HEK293 (cell line): Measurements from ENCODE around the gene GLRA2.

ENCODE experiments used
- CTCF ChIA-PET: fragments of 350-600 bp; formaldehyde crosslinking; extraction: SDS; loops from one replicate; lab custom pipeline; 2021; ENCODE audit warnings: antibody characterized with exemption; lab: Yijun Ruan, JAX
- POLR2A ChIA-PET: fragments of 300-600 bp; formaldehyde crosslinking; extraction: SDS; loops from one replicate; lab custom pipeline; 2020; ENCODE audit warnings: antibody characterized with exemption, inconsistent platforms; lab: Yijun Ruan, JAX
- H3K27ac ChIP-seq: fragments of 200-500 bp; sonication (Bioruptor generic); 2 replicates; pipeline ENCODE4 v1.5.1; 2014; ENCODE audit warnings: low read depth, low read length, control low read depth, inconsistent platforms; ENCODE audit errors: extremely low read depth
- H3K36me3 ChIP-seq, 2 experiments: fragments of 200-500 bp in 1 of 2; sonication (Bioruptor generic) in 1 of 2; 1 replicate in 1 of 2; 2 replicates in 1 of 2; pipeline ENCODE4 v1.5.1; 2014 to 2017; ENCODE audit warnings: inconsistent platforms in 2 of 2, low read length in 2 of 2; ENCODE audit not compliant: control insufficient read depth in 2 of 2, insufficient read depth in 1 of 2
- H3K4me1 ChIP-seq: fragments of 200-500 bp; sonication (Bioruptor generic); 2 replicates; pipeline ENCODE4 v1.5.1; 2014; ENCODE audit warnings: mild to moderate bottlenecking, low read length, inconsistent platforms; ENCODE audit not compliant: control insufficient read depth, insufficient read depth
- H3K4me3 ChIP-seq: 2 replicates; pipeline ENCODE4 v1.5.1; 2011; ENCODE audit warnings: low read depth, mild to moderate bottlenecking, control low read depth, low read length, moderate library complexity
- H3K9me3 ChIP-seq: fragments of 200-500 bp; sonication (Bioruptor generic); 2 replicates; pipeline ENCODE4 v1.5.1; 2014; ENCODE audit warnings: low read depth, low read length, inconsistent platforms; ENCODE audit not compliant: control insufficient read depth, insufficient read depth
- BCL11A ChIP-seq: fragments of 450-650 bp; formaldehyde crosslinking; IDR thresholded peaks from 2 replicates; pipeline ENCODE4 v1.5.1; 2016; ENCODE audit warnings: low read depth, missing biosample characterization, missing genetic modification characterization
- CTCF ChIP-seq: fragments of 450-650 bp; formaldehyde crosslinking; IDR thresholded peaks from 2 replicates; pipeline ENCODE4 v1.5.1; 2016; ENCODE audit warnings: missing biosample characterization, missing genetic modification characterization
- GLI4 ChIP-seq: fragments of 450-650 bp; formaldehyde crosslinking; IDR thresholded peaks from 2 replicates; pipeline ENCODE4 v1.5.1; 2016; ENCODE audit warnings: missing biosample characterization, missing genetic modification characterization
- KLF8 ChIP-seq: fragments of 450-650 bp; formaldehyde crosslinking; IDR thresholded peaks from 2 replicates; pipeline ENCODE4 v1.5.1; 2016; ENCODE audit warnings: missing biosample characterization, missing genetic modification characterization
- OSR2 ChIP-seq: fragments of 450-650 bp; formaldehyde crosslinking; IDR thresholded peaks from 2 replicates; pipeline ENCODE4 v1.5.1; 2016; ENCODE audit warnings: missing biosample characterization, missing genetic modification characterization
- ZBTB21 ChIP-seq: fragments of 450-650 bp; formaldehyde crosslinking; IDR thresholded peaks from 2 replicates; pipeline ENCODE4 v1.5.1; 2017; ENCODE audit warnings: missing biosample characterization, missing genetic modification characterization
- ZNF155 ChIP-seq: fragments of 450-650 bp; formaldehyde crosslinking; IDR thresholded peaks from 2 replicates; pipeline ENCODE4 v1.5.1; 2016; ENCODE audit warnings: missing biosample characterization, missing genetic modification characterization
- ZNF157 ChIP-seq: fragments of 450-650 bp; formaldehyde crosslinking; IDR thresholded peaks from 2 replicates; pipeline ENCODE4 v1.5.1; 2016; ENCODE audit warnings: missing biosample characterization, missing genetic modification characterization
- ZNF24 ChIP-seq: fragments of 450-650 bp; formaldehyde crosslinking; IDR thresholded peaks from 2 replicates; pipeline ENCODE4 v1.5.1; 2016; ENCODE audit warnings: missing biosample characterization, missing genetic modification characterization
- ZNF292 ChIP-seq: fragments of 450-650 bp; formaldehyde crosslinking; IDR thresholded peaks from 2 replicates; pipeline ENCODE4 v1.5.1; 2016; ENCODE audit warnings: low read depth, missing biosample characterization, missing genetic modification characterization, borderline replicate concordance
- ZNF354C ChIP-seq: fragments of 450-650 bp; formaldehyde crosslinking; IDR thresholded peaks from 2 replicates; pipeline ENCODE4 v1.5.1; 2016; ENCODE audit warnings: missing biosample characterization, missing genetic modification characterization, low read depth, borderline replicate concordance
- ZNF423 ChIP-seq: fragments of 450-650 bp; formaldehyde crosslinking; IDR thresholded peaks from 2 replicates; pipeline ENCODE4 v1.5.1; 2016; ENCODE audit warnings: missing biosample characterization, missing genetic modification characterization
- ZNF433 ChIP-seq: fragments of 450-650 bp; formaldehyde crosslinking; IDR thresholded peaks from 2 replicates; pipeline ENCODE4 v1.5.1; 2016; ENCODE audit warnings: missing biosample characterization, missing genetic modification characterization, low read depth
- ZNF473 ChIP-seq: fragments of 450-650 bp; formaldehyde crosslinking; IDR thresholded peaks from 2 replicates; pipeline ENCODE4 v1.5.1; 2017; ENCODE audit warnings: missing biosample characterization, missing genetic modification characterization
- ZNF621 ChIP-seq: fragments of 450-650 bp; formaldehyde crosslinking; IDR thresholded peaks from 2 replicates; pipeline ENCODE4 v1.5.1; 2017; ENCODE audit warnings: missing biosample characterization, missing genetic modification characterization
- ZNF654 ChIP-seq: fragments of 450-650 bp; formaldehyde crosslinking; IDR thresholded peaks from 2 replicates; pipeline ENCODE4 v1.5.1; 2016; ENCODE audit warnings: low read depth, missing biosample characterization, missing genetic modification characterization
- ZNF658 ChIP-seq: fragments of 450-650 bp; formaldehyde crosslinking; IDR thresholded peaks from 2 replicates; pipeline ENCODE4; 2016; ENCODE audit warnings: missing biosample characterization, missing genetic modification characterization
- ZNF768 ChIP-seq: fragments of 450-650 bp; formaldehyde crosslinking; IDR thresholded peaks from 2 replicates; pipeline ENCODE4 v1.5.1; 2018; ENCODE audit warnings: missing biosample characterization, mild to moderate bottlenecking, missing genetic modification characterization
- ZNF785 ChIP-seq: fragments of 450-650 bp; formaldehyde crosslinking; IDR thresholded peaks from 2 replicates; pipeline ENCODE4 v1.5.1; 2016; ENCODE audit warnings: missing biosample characterization, missing genetic modification characterization
- ZNF791 ChIP-seq: fragments of 450-650 bp; formaldehyde crosslinking; IDR thresholded peaks from 2 replicates; pipeline ENCODE4 v1.5.1; 2016; ENCODE audit warnings: missing biosample characterization, missing genetic modification characterization
- ZNF843 ChIP-seq: fragments of 450-650 bp; formaldehyde crosslinking; IDR thresholded peaks from 2 replicates; pipeline ENCODE4 v1.5.1; 2016; ENCODE audit warnings: missing biosample characterization, missing genetic modification characterization
- TF ChIP-seq, protein P1 (sequence below): fragments of 450-650 bp; IDR thresholded peaks from 2 replicates; pipeline ENCODE4 v1.5.1; 2018; ENCODE audit warnings: missing biosample characterization, mild to moderate bottlenecking, missing genetic modification characterization
- TF ChIP-seq, protein P2 (sequence below): fragments of 450-650 bp; formaldehyde crosslinking; IDR thresholded peaks from 2 replicates; pipeline ENCODE4 v1.5.1; 2016; ENCODE audit warnings: missing biosample characterization, missing genetic modification characterization
- TF ChIP-seq, protein P3 (sequence below): fragments of 450-650 bp; formaldehyde crosslinking; IDR thresholded peaks from 2 replicates; pipeline ENCODE4 v1.5.1; 2016; ENCODE audit warnings: missing biosample characterization, missing genetic modification characterization
- TF ChIP-seq, protein P4 (sequence below): fragments of 450-650 bp; formaldehyde crosslinking; IDR thresholded peaks from 2 replicates; pipeline ENCODE4 v1.5.1; 2017; ENCODE audit warnings: missing biosample characterization, missing genetic modification characterization

The GLRA2 gene

DNA sequence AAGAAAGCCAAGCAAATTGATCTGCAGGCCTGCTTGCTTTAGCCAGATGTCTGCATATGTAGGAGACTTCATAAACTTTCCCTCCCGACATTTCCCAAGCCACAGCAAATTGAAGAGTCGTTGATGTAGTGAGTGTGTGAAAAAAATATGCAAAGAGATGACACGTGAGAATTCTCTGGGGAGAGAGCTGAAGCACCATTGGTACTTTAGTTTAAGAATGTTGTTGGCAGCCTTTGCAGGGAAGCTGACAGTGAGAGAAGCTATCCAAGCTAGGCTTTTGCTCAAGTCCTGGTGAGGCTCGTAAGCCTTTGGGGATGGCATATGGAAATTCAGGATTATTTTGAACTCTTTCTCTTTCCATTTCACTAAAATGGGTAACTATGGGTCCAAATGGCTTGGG, 87.5 kb downstream of the GLRA2 start:
- ChIA-PET POLR2A (no interaction called here), CTCF (interaction anchor here (0.6 to 0.9 kb wide), 2 partner anchors 9 to 93 kb away, joined by 3 to 4 read pairs; no protein-coding TSS in a partner anchor)
- H3K9me3 ChIP-seq, result no peaks in the 10 kb centered on the region
- no peak overlapping the region for H3K27ac ChIP-seq
- TF ChIP-seq, protein P1, sequence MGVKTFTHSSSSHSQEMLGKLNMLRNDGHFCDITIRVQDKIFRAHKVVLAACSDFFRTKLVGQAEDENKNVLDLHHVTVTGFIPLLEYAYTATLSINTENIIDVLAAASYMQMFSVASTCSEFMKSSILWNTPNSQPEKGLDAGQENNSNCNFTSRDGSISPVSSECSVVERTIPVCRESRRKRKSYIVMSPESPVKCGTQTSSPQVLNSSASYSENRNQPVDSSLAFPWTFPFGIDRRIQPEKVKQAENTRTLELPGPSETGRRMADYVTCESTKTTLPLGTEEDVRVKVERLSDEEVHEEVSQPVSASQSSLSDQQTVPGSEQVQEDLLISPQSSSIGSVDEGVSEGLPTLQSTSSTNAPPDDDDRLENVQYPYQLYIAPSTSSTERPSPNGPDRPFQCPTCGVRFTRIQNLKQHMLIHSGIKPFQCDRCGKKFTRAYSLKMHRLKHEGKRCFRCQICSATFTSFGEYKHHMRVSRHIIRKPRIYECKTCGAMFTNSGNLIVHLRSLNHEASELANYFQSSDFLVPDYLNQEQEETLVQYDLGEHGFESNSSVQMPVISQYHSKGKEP (tag by site-specific recombination), result no peak
- TF ChIP-seq ZBTB21 (tag by site-specific recombination), result no peak
- TF ChIP-seq BCL11A (tag by site-specific recombination), result no peak
- TF ChIP-seq KLF8 (tag by site-specific recombination), result no peak
- no peak for TF ChIP-seq ZNF354C
- no peak for TF ChIP-seq ZNF654
- TF ChIP-seq, protein P2, sequence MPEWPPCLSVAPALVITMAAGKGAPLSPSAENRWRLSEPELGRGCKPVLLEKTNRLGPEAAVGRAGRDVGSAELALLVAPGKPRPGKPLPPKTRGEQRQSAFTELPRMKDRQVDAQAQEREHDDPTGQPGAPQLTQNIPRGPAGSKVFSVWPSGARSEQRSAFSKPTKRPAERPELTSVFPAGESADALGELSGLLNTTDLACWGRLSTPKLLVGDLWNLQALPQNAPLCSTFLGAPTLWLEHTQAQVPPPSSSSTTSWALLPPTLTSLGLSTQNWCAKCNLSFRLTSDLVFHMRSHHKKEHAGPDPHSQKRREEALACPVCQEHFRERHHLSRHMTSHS (tag by site-specific recombination), result no peak
- no peak for TF ChIP-seq ZNF433 (tag by site-specific recombination)
- TF ChIP-seq ZNF785, result no peak
- no peak for TF ChIP-seq ZNF843 (tag by site-specific recombination)
- no peak for TF ChIP-seq ZNF621 (tag by site-specific recombination)
- no peak for TF ChIP-seq ZNF24 (tag by site-specific recombination)
- no peak for TF ChIP-seq ZNF292
- no peak for TF ChIP-seq ZNF155 (tag by site-specific recombination)
- no peak for TF ChIP-seq ZNF157 (tag by site-specific recombination)
- no peak for TF ChIP-seq ZNF768
- no peak for TF ChIP-seq ZNF473 (tag by site-specific recombination)
- no peaks in the 10 kb centered on the region for H3K4me1 ChIP-seq
- no peaks in the 10 kb centered on the region for H3K36me3 ChIP-seq
- H3K4me3 ChIP-seq, result no peak overlapping the region

DNA sequence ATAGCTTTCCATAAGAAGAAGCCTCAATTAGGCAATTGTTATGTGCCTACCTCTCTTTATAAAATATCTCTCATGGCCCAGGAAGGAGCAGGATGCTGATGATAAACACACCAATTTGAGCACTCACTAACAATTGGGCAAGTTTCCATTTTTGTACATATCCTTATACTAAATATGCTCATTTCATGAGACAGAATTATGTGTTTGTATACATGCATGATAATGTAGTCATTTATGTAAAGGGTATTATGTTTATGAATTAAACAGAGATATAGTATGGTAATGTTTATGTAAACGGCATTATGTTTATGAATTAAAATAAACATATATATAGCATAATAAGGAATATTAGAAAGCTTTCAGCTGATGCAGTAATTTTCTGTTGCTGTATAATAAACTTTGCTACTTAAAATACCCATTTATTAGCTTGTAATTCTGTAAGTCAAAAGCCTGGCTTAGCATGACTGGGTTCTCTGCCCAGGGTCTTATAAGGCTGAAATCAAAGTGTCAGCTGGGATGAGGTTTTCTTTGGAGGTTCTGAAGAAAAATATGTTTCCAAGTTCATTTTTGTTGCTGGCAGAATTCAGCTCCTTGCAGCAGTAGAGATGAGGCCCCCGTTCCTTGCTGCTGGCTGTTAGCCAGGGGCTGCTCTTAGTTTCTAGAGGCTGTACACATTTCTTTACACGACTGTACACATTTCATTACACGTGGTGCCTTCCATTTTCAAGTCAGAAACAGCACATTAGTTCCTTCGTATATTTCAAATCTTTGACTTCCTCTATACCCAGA, 89.0 kb downstream of the GLRA2 start:
- Histone ChIP-seq H3K4me3 (no peak overlapping the region), H3K4me1 (no peaks in the 10 kb centered on the region), H3K36me3 (no peaks in the 10 kb centered on the region), H3K27ac (no peak overlapping the region), H3K9me3 (no peaks in the 10 kb centered on the region)
- CTCF ChIA-PET, result no interaction called here
- TF ChIP-seq ZNF791, result no peak
- POLR2A ChIA-PET, result no interaction called here

GRCh38 chrX:14630733-14631132, 101.4 kb downstream of the GLRA2 start:
- Histone ChIP-seq H3K4me1 (no peaks in the 10 kb centered on the region), H3K27ac (no peak overlapping the region), H3K4me3 (no peak overlapping the region), H3K9me3 (no peaks in the 10 kb centered on the region), H3K36me3 (no peaks in the 10 kb centered on the region)
- ChIA-PET POLR2A (no interaction called here), CTCF (interaction anchor here (0.7 kb wide), 2 partner anchors 111 to 1737 kb away, joined by 3 read pairs; no protein-coding TSS in a partner anchor)
- TF ChIP-seq CTCF (tag by site-specific recombination) (no peak), GLI4 (tag by site-specific recombination) (no peak), ZNF423 (no peak), OSR2 (tag by site-specific recombination) (no peak), ZNF658 (no peak)
- TF ChIP-seq, protein P3, sequence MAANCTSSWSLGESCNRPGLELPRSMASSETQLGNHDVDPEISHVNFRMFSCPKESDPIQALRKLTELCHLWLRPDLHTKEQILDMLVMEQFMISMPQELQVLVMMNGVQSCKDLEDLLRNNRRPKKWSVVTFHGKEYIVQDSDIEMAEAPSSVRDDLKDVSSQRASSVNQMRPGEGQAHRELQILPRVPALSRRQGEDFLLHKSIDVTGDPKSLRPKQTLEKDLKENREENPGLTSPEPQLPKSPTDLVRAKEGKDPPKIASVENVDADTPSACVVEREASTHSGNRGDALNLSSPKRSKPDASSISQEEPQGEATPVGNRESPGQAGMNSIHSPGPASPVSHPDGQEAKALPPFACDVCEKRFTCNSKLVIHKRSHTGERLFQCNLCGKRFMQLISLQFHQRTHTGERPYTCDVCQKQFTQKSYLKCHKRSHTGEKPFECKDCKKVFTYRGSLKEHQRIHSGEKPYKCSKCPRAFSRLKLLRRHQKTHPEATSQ (tag by site-specific recombination), result no peak
- TF ChIP-seq, protein P4, sequence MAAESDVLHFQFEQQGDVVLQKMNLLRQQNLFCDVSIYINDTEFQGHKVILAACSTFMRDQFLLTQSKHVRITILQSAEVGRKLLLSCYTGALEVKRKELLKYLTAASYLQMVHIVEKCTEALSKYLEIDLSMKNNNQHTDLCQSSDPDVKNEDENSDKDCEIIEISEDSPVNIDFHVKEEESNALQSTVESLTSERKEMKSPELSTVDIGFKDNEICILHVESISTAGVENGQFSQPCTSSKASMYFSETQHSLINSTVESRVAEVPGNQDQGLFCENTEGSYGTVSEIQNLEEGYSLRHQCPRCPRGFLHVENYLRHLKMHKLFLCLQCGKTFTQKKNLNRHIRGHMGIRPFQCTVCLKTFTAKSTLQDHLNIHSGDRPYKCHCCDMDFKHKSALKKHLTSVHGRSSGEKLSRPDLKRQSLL (tag by site-specific recombination), result no peak
